DMS114 treated with DMSO at 0.1 percent for 48 hours (cell line): ENCODE measurements around the gene TYW1.
"Not testable (repeated sequence)": the region's sequence is repeated elsewhere in the genome, so short reads cannot be mapped to it uniquely, and the experiment has no call there.

ENCODE experiments used
- DNase-seq: peaks from one replicate; lab custom pipeline; 2025; ENCODE audit not compliant: unreplicated experiment; lab: John Stamatoyannopoulos, UW

The TYW1 gene

GRCh38 chr7:67045496-67045995, 48.9 kb downstream of the TYW1 start:
- no peak for DNase-seq

- not testable (repeated sequence) for DNase-seq
Measured at GRCh38 chr7:67046819-67047218, 50.2 kb downstream of the TYW1 start.

GRCh38 chr7:67049908-67050307, 53.3 kb downstream of the TYW1 start:
- not testable (repeated sequence) for DNase-seq

GRCh38 chr7:67052161-67052560, 55.5 kb downstream of the TYW1 start:
- DNase-seq: not testable (repeated sequence)

GRCh38 chr7:67056683-67057082, 60.0 kb downstream of the TYW1 start:
- DNase-seq: no peak

- not testable (repeated sequence) for DNase-seq
Measured at GRCh38 chr7:67061321-67061720, 64.7 kb downstream of the TYW1 start.

- not testable (repeated sequence) for DNase-seq
Measured at GRCh38 chr7:67062802-67063201, 66.2 kb downstream of the TYW1 start.

- not testable (repeated sequence) for DNase-seq
Measured at GRCh38 chr7:67066950-67067622, 70.5 kb downstream of the TYW1 start.

GRCh38 chr7:67076120-67076519, 79.5 kb downstream of the TYW1 start:
- not testable (repeated sequence) for DNase-seq

- not testable (repeated sequence) for DNase-seq
Measured at GRCh38 chr7:67082880-67083279, 86.2 kb downstream of the TYW1 start.

- not testable (repeated sequence) for DNase-seq
Measured at GRCh38 chr7:67089261-67089660, 92.6 kb downstream of the TYW1 start.

- not testable (repeated sequence) for DNase-seq
Measured at GRCh38 chr7:67091053-67091452, 94.4 kb downstream of the TYW1 start.

- DNase-seq: not testable (repeated sequence)
Measured at GRCh38 chr7:67098031-67098430, 101.4 kb downstream of the TYW1 start.

GRCh38 chr7:67099406-67099805, 102.8 kb downstream of the TYW1 start:
- DNase-seq: not testable (repeated sequence)

GRCh38 chr7:67100038-67100437, 103.4 kb downstream of the TYW1 start:
- DNase-seq: not testable (repeated sequence)

- DNase-seq: no peak
Measured at GRCh38 chr7:67100956-67101361, 104.3 kb downstream of the TYW1 start.

- not testable (repeated sequence) for DNase-seq
Measured at GRCh38 chr7:67104937-67105336, 108.3 kb downstream of the TYW1 start.

GRCh38 chr7:67105377-67105776, 108.7 kb downstream of the TYW1 start:
- no peak for DNase-seq

- DNase-seq: not testable (repeated sequence)
Measured at GRCh38 chr7:67106255-67106654, 109.6 kb downstream of the TYW1 start.

- not testable (repeated sequence) for DNase-seq
Measured at GRCh38 chr7:67111342-67111741, 114.7 kb downstream of the TYW1 start.

GRCh38 chr7:67114483-67115246, 118.0 kb downstream of the TYW1 start:
- not testable (repeated sequence) for DNase-seq

- DNase-seq: not testable (repeated sequence)
Measured at GRCh38 chr7:67120491-67120890, 123.9 kb downstream of the TYW1 start.
